Retinal pigment epithelial cell (primary cell): ENCODE results near the gene FSTL1.

ENCODE experiments used
- DNase-seq: peaks from one replicate; pipeline ENCODE4 v3.0.0-alpha.2; 2010; ENCODE audit warnings: low read depth
- H3K4me3 ChIP-seq: 2 replicates; pipeline ENCODE4 v1.5.1; 2011; ENCODE audit warnings: mild to moderate bottlenecking, low read length, control low read depth, moderate library complexity
- TF ChIP-seq, protein P1 (sequence below): conservative IDR thresholded peaks from 2 replicates; pipeline ENCODE4 v1.5.1; 2011; ENCODE audit warnings: low read depth, low read length, control low read depth, inconsistent platforms

The FSTL1 gene

DNA sequence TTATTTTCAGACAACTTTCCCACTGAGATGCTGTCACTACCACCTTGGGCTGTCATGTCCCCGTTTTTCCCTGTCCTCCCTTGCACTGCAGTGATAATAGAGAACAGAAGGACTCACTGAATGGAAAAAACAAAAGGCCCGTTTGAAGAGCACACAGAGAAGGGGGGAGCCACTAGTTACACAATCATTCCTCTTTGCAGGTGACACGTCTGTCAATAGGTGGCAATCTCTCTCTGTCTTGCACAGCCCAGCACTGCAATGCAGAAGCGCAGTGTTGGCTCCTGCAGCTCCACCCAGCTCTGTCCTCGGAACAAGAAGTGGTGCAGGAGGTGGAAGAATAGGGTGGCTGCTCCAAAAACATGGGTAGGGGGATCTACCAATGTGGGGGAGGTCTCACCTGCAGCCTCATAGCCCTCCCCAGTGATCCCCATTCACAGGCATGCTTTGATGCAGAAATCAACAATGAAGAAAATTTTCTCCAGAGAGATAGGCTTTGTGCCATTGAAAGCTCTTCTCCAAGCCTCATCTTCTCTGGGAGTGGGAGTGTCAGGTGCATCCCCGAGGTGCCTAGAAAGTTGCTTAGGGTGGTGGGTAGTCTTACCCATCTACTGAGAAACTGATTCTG is 31.8 kb downstream of the FSTL1 start:
- DNase-seq, result no peak
- TF ChIP-seq, protein P1, sequence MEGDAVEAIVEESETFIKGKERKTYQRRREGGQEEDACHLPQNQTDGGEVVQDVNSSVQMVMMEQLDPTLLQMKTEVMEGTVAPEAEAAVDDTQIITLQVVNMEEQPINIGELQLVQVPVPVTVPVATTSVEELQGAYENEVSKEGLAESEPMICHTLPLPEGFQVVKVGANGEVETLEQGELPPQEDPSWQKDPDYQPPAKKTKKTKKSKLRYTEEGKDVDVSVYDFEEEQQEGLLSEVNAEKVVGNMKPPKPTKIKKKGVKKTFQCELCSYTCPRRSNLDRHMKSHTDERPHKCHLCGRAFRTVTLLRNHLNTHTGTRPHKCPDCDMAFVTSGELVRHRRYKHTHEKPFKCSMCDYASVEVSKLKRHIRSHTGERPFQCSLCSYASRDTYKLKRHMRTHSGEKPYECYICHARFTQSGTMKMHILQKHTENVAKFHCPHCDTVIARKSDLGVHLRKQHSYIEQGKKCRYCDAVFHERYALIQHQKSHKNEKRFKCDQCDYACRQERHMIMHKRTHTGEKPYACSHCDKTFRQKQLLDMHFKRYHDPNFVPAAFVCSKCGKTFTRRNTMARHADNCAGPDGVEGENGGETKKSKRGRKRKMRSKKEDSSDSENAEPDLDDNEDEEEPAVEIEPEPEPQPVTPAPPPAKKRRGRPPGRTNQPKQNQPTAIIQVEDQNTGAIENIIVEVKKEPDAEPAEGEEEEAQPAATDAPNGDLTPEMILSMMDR, result peak; percentile 61
- no peak overlapping the region for H3K4me3 ChIP-seq

GRCh38 chr3:120418446-120418845 is 32.3 kb downstream of the FSTL1 start:
- no peak for DNase-seq
- TF ChIP-seq, protein P1, result no peak
- no peak overlapping the region for H3K4me3 ChIP-seq

DNA sequence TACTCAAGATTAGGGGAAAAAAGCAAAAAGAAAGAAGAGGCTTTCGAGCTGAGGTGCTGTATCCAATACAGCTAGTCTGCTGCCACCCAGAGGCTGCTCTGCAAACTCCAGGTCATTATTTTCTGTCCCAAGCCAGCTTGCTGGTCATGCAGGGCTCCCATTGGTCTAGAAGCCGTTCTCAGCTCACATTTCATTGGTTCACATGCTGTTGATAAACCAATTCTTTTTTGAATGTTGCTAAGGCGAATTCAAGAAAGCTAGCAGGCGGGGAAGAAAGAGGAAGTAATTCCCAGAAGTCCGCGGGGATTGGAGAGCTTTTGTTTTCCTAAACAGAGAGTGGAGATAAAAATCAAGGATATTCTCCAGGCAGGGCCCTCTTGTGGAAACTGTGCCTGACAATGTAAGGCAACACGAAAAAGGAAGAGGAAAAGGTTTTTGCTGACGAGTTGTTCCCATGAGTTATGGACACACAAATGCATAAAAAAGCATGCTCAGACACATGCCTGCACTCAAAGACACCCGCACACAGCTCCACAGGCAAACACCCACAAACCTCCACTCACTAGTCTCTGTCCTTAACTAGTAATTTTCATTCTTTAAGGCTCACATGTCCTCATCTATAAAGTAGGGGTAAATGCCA is 33.4 kb downstream of the FSTL1 start:
- peak; percentile 97 for DNase-seq
- TF ChIP-seq, protein P1, result peak; percentile 83
- H3K4me3 ChIP-seq, result peak overlapping the region; percentile 25

GRCh38 chr3:120416868-120417267 is 33.9 kb downstream of the FSTL1 start:
- no peak overlapping the region for H3K4me3 ChIP-seq
- TF ChIP-seq, protein P1, result no peak
- no peak for DNase-seq

GRCh38 chr3:120415756-120416155 is 35.0 kb downstream of the FSTL1 start:
- no peak overlapping the region for H3K4me3 ChIP-seq
- no peak for DNase-seq
- TF ChIP-seq, protein P1, result no peak

DNA sequence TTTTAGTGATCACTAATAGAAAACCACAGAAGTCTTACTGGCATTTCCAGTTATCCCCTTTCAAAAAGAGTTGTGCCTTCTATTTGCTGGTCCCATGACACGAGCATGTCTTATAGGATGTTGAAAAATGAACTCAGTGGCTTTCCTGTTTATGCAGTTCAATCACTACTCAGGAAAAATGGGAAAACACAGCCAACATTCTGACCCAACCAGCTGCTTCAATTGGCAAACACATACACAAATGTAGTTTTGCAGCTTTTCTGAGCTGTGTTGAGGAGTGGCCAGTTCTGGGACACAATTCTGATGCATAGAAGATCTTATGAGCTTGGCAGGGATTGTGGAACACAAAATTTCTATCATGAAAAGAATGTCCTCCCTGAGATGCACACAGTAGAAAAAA is 40.3 kb downstream of the FSTL1 start:
- no peak for DNase-seq

More for the DNA sequence above, 40.3 kb downstream of the FSTL1 start:
- TF ChIP-seq, protein P1, result no peak
- no peak overlapping the region for H3K4me3 ChIP-seq
